Motor neuron (in vitro differentiated cells): ENCODE results near the gene OR9Q1. TPM values are rescaled to one million over a fixed set of nuclear protein-coding genes. Genes with fewer than 3 reads are reported as not detected.
A peak's percentile ranks its signal among the peaks of the same experiment; 100 is the strongest.
"Not testable (repeated sequence)": the region's sequence is repeated elsewhere in the genome, so short reads cannot be mapped to it uniquely, and the experiment has no call there.

Source experiments
- ATAC-seq, 8 experiments: fragments of 200-7000 bp; cut with Tn5 transposase; replicated peaks in 6 of 8; 2 replicates each; pipeline ENCODE4 v1.8.0; 2021; ENCODE audit warnings: mild to moderate bottlenecking in 8 of 8, moderate library complexity in 8 of 8
- H3K27ac ChIP-seq, 2 donors: fragments of 250-450 bp; sonication (Bioruptor Pico); 2 replicates each; pipeline ENCODE4 v1.9.0; 2021; ENCODE audit warnings: antibody characterized with exemption in 2 of 2, mild to moderate bottlenecking in 2 of 2, moderate library complexity in 1 of 2
- H3K4me1 ChIP-seq, 2 donors: fragments of 250-450 bp; sonication (Bioruptor Pico); replicated peaks in 1 of 2; 2 replicates each; pipeline ENCODE4 v1.6.1; 2021; ENCODE audit warnings: antibody characterized with exemption in 2 of 2, mild to moderate bottlenecking in 2 of 2, moderate library complexity in 1 of 2
- H3K4me3 ChIP-seq, 5 donors: fragments of 250-450 bp; sonication (Bioruptor Pico); 2 replicates each; pipeline ENCODE4 v1.9.0; 2021; ENCODE audit warnings: antibody characterized with exemption in 5 of 5, mild to moderate bottlenecking in 5 of 5, moderate library complexity in 4 of 5
- WGBS, 10 experiments: fragments of 450-650 bp; shearing (Covaris generic); methylation state at CpG; one replicate each; pipeline ENCODE4 v1.0.0; 2022; 5-methylcytosine and 5-hydroxymethylcytosine counted together
- in situ Hi-C, 9 experiments: fragments of 400-800 bp; cut with MboI; loops; one replicate each; pipeline ENCODE4 v1.15.0; 2021; ENCODE audit warnings: low sequenced_read_pairs in 9 of 9, low pct_unique_long_range_greater_than_20kb in 2 of 9; ENCODE audit not compliant: unreplicated experiment in 9 of 9
- total RNA-seq, 8 experiments: library from RNA; unstranded; fragments of 300-600 nt; gene quantifications; 2 replicates each; pipeline versions ENCODE4 v1.2.3 to v1.2.4, GENCODE V29; 2022

The OR9Q1 gene, protein sequence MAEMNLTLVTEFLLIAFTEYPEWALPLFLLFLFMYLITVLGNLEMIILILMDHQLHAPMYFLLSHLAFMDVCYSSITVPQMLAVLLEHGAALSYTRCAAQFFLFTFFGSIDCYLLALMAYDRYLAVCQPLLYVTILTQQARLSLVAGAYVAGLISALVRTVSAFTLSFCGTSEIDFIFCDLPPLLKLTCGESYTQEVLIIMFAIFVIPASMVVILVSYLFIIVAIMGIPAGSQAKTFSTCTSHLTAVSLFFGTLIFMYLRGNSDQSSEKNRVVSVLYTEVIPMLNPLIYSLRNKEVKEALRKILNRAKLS
- under 1 TPM in 2 of 8 experiments, not detected in 6; 0.09 to 0.33 TPM for total RNA-seq

- no peak within 1 kb of the TSS for H3K27ac ChIP-seq
- H3K4me3 ChIP-seq, result no peak within 1 kb of the TSS
- 24 to 100% (median 74%) methylated on average over 1 to 5 of the region's 5 CpGs for WGBS, 10 experiments
- no peaks in the 10 kb centered on the region for H3K4me1 ChIP-seq
- in situ Hi-C loops, result no loop called here
- ATAC-seq, result no peak
These were observed at the start of gene OR9Q1 for GRCh38 chr11:58023435-58023931. OR9Q1 (plus strand) TSS chr11:58023881; CDS start chr11:58179445, 155,564 bp downstream.

GRCh38 chr11:57974132-57974531, 49.5 kb upstream of the OR9Q1 start:
- no peaks in the 10 kb centered on the region for H3K4me1 ChIP-seq
- no peak for ATAC-seq
- H3K27ac ChIP-seq, result no peak overlapping the region
- 0 to 89% (median 30%) methylated on average over 1 of the region's 1 CpG; no CpG with 5 or more reads in 3 of the 10 experiments for WGBS, 10 experiments
- no peak overlapping the region for H3K4me3 ChIP-seq
- in situ Hi-C loops, result loop anchor here in 1 of 9 experiments (25.0 kb wide), 1 partner anchor 112 kb away; no protein-coding TSS in a partner anchor

DNA sequence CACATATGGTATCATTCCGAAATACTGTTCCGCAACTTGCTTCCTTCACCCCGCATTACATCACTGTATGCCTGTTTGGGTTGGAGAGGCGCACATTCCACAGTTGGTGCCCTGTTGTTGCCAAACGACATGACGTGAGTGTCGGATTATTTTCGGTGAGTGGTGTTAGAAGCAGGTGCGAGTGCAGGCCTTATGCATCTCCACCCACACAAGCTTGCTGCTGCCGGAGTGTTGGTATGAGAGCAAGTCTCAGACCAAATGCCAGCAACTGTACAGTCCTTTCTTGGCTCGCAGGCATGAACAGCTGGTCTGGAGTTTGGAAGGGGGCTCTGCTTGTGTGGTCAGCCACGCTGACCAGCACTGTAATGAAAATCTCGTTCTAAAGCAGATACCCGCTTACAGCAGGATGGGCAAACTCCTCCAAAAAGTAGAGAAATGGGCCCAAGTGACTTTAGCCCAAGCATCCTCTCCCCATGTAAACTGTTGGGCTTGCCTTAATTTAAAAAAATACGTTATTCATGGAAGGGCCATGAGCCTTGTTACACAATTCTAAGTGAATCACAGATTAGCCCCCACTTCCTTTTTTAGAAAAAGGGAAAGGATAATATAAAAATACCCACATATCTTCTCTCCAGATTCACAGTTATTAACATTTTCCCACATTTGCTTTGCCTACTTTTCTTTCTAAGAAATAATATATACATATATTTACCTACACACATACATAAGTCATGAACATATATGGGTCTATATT, 48.7 kb upstream of the OR9Q1 start:
- no peak overlapping the region for H3K27ac ChIP-seq
- in situ Hi-C loops, result loop anchor here in 1 of 9 experiments (25.0 kb wide), 1 partner anchor 113 kb away; no protein-coding TSS in a partner anchor
- H3K4me1 ChIP-seq, result no peaks in the 10 kb centered on the region
- H3K4me3 ChIP-seq, result no peak overlapping the region
- ATAC-seq, result no peak
- WGBS, 10 experiments, result 43 to 100% (median 92%) methylated on average over 4 to 13 of the region's 15 CpGs

DNA sequence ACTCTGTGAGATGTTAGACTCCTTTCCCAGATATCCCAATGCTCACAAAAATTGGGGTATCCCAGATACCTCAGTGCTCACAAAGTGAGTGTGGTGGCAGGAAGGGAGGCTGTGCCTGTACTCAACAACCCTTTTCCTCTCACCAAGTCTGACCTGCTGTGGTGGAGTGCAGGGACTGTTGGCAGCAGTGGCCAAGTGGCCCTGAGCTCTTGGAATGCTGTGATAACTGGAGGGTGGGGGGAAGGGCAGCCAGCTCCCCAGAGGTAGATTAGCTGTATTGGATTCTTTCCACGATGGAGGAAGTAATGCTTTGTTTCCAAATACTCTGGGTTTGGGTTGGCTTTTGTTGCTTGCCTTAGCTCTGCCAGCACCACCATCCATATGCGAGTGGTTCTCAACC, 46.0 kb upstream of the OR9Q1 start:
- Histone ChIP-seq H3K4me3 (no peak overlapping the region), H3K4me1 (peaks cover 0 to 7% of the 10 kb centered on the region in 2 donors), H3K27ac (no peak overlapping the region)
- ATAC-seq, result no peak
- WGBS, 10 experiments, result 0 to 80% (median 20%) methylated on average over 1 of the region's 2 CpGs; no CpG with 5 or more reads in 5 of the 10 experiments
- in situ Hi-C loops, result no loop called here

DNA sequence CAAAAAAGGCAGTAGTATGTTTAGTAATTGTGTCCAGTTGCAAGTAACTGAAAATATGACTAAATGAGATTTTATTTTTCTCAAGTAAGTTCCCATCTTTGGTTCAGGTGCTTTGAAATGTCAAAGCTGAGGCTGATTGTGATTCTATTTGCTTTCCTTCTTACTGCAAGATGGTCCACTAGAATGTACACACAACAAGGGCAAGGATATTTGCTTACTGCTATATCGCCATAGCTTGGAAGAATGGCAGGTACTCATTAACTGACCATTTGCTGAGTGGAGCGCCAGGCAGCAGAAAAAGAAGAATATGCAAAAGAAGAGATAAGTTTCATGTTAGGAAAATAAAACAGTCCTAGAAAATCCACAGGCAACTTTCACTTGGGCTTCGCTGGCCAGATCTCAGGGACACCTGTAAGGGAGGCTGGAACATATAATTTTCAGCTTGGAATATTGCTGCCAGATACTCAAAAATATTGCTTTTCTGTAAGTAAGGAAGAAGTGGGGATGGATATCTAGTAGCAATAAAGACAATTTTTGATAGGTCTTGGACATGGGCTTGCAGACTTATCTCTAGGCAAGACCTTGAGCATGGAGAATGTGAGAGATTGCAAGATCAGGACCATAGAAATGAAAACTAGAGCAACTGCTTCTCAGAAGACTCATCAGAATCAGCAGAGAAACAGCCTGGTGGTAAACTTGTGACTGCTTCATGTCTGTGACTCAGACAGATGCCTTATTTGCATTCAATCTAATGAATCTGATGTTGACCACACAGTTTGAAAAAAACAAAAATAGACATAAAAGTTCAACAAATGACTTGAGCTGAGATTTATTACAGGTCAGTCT, 44.8 kb upstream of the OR9Q1 start:
- no peak overlapping the region for H3K27ac ChIP-seq
- no peak overlapping the region for H3K4me3 ChIP-seq
- 0 to 100% (median 86%) methylated on average over 1 to 3 of the region's 3 CpGs for WGBS, 10 experiments
- in situ Hi-C loops, result no loop called here
- peaks cover 4 to 13% of the 10 kb centered on the region in 2 donors for H3K4me1 ChIP-seq
- ATAC-seq, result peak in 2 of 8 experiments; percentile 86 to 97

- ATAC-seq, result peak in 2 of 8 experiments; percentile 16 to 50
- Histone ChIP-seq H3K27ac (no peak overlapping the region), H3K4me3 (no peak overlapping the region), H3K4me1 (peaks cover 4 to 13% of the 10 kb centered on the region in 2 donors)
- WGBS, 10 experiments, result 0 to 100% (median 93%) methylated on average over 1 of the region's 1 CpG; no CpG with 5 or more reads in 4 of the 10 experiments
- in situ Hi-C loops, result no loop called here
These were observed 44.1 kb upstream of the OR9Q1 start for GRCh38 chr11:57979532-57980079.

DNA sequence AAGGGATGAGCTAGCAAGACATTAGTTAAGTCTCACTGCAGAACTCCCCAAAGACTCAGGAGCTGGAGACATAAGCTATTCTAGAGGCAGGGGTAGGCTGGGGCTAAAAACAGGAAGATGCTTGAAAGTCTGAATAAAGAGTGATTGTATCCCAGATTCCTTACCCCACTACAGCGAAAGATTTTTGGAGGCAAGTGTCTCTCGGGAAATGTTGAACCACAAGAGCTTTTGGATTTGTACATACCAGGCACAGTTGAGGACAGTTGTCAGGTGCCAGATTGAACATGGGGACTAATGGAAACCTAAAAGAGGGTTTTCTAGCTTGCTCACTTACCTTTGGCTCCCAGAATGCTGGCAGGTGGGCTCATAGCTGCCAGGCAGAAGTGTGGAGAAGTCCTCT, 43.5 kb upstream of the OR9Q1 start:
- Histone ChIP-seq H3K4me1 (peaks cover 4 to 13% of the 10 kb centered on the region in 2 donors), H3K4me3 (no peak overlapping the region), H3K27ac (no peak overlapping the region)
- in situ Hi-C loops, result no loop called here
- 50 to 100% (median 80%) methylated on average over 1 to 2 of the region's 2 CpGs; no CpG with 5 or more reads in 4 of the 10 experiments for WGBS, 10 experiments
- no peak for ATAC-seq

GRCh38 chr11:57981536-57981935, 42.1 kb upstream of the OR9Q1 start:
- in situ Hi-C loops, result no loop called here
- no peak for ATAC-seq
- H3K27ac ChIP-seq, result no peak overlapping the region
- no peak overlapping the region for H3K4me3 ChIP-seq
- WGBS, 10 experiments, result 6 to 100% (median 80%) methylated on average over 1 to 3 of the region's 3 CpGs
- H3K4me1 ChIP-seq, result peaks cover 4 to 13% of the 10 kb centered on the region in 2 donors

DNA sequence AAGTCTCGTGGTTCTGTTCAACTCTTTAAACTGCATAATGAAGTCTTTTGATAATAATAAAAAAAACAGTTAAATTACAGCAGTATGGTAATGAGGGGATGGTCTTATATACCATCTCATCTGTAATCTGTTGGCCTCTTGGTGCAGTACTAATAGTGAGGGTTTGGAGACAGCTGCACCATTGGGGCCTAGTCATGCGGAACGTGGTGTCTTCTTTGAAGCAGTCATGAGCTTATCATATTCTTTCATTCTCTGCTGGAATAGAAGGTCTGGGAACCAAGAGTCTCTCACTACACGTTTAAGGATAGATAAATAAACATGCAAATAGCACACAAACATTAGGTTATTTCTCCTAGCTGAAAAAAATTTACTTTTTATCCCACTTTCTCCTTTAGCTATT, 40.9 kb upstream of the OR9Q1 start:
- H3K27ac ChIP-seq, result peak overlapping the region in 1 of 2 donors; percentile 61
- in situ Hi-C loops, result no loop called here
- no peak overlapping the region for H3K4me3 ChIP-seq
- H3K4me1 ChIP-seq, result peaks cover 4 to 13% of the 10 kb centered on the region in 2 donors
- 0 to 70% (median 15%) methylated on average over 1 to 4 of the region's 4 CpGs for WGBS, 10 experiments
- ATAC-seq, result peak in 5 of 8 experiments; percentile 70 to 100 (median 99)

DNA sequence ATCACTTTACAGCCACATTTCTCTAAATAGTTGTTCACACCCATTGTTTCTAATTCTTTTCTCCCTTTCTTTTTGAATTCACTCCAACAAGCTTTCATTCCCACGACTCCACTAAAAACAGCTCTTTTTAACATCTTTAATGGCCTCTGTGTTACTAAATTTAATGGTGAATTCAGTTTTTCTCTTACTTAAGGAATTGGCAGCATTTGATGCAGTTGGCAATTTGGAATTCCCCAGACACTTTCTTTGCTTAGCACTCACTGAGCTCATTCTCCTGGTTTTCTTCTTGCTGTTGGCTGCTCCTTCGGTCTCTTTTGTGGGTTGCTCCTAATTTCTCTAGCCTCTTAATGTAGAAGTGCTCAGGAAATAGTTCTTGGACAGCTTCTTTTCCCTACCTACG, 40.5 kb upstream of the OR9Q1 start:
- Histone ChIP-seq H3K4me3 (no peak overlapping the region), H3K4me1 (peaks cover 4 to 13% of the 10 kb centered on the region in 2 donors), H3K27ac (peak overlapping the region in 1 of 2 donors; percentile 61)
- peak in 4 of 8 experiments; percentile 29 to 52 (median 35) for ATAC-seq
- WGBS, 10 experiments, result 0 to 71% (median 40%) methylated on average over 1 to 3 of the region's 3 CpGs
- in situ Hi-C loops, result no loop called here

DNA sequence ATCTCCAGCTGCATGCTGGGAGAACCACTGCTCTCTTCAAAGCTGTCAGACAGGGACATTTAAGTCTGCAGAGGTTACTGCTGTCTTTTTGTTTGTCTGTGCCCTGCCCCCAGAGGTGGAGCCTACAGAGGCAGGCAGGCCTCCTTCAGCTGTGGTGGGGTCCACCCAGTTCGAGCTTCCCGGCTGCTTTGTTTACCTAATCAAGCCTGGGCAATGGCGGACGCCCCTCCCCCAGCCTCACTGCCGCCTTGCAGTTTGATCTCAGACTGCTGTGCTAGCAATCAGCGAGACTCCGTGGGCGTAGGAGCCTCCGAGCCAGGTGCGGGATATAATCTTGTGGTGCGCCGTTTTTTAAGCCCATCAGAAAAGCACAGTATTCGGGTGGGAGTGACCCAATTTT, 24.2 kb upstream of the OR9Q1 start:
- H3K27ac ChIP-seq, in situ Hi-C loops, H3K4me1 ChIP-seq, ATAC-seq, H3K4me3 ChIP-seq: not testable (repeated sequence)
- WGBS, 10 experiments, result no CpG with 5 or more reads among the region's 13 CpGs

DNA sequence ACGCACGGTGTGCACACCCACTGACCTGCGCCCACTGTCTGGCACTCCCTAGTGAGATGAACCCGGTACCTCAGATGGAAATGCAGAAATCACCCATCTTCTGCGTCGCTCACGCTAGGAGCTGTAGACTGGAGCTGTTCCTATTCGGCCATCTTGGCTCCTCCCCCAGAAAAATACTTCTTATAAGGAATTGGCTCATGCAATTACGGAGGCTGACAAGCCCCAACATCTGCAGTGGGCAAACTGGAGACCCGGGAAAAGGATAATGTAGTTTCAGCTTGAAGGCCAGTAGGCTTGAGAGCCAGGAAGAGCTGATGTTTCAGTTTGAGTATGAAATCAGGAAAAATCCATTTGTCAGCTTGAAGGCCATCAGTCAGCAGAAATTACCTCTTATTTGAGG, 23.7 kb upstream of the OR9Q1 start:
- H3K4me1 ChIP-seq, H3K4me3 ChIP-seq, ATAC-seq, in situ Hi-C loops, H3K27ac ChIP-seq: not testable (repeated sequence)
- 42 to 100% (median 100%) methylated on average over 1 to 3 of the region's 10 CpGs; no CpG with 5 or more reads in 6 of the 10 experiments for WGBS, 10 experiments
